HFF-Myc (cell line): ENCODE measurements around the gene TMEM198.

Experiments
- DNase-seq: peaks from one replicate; pipeline ENCODE4 v3.0.0-alpha.2; 2011; ENCODE audit warnings: low read depth; ENCODE audit errors: extremely low read depth
- H3K4me3 ChIP-seq: replicated peaks from 2 replicates; pipeline ENCODE4 v1.5.1; 2011; ENCODE audit warnings: low read depth, mild to moderate bottlenecking, control low read depth, low read length
- CTCF ChIP-seq: IDR thresholded peaks from 2 replicates; pipeline ENCODE4 v1.5.1; 2012; ENCODE audit warnings: mild to moderate bottlenecking, low read depth, low read length, control low read depth; ENCODE audit errors: missing control alignments

The TMEM198 gene

DNA sequence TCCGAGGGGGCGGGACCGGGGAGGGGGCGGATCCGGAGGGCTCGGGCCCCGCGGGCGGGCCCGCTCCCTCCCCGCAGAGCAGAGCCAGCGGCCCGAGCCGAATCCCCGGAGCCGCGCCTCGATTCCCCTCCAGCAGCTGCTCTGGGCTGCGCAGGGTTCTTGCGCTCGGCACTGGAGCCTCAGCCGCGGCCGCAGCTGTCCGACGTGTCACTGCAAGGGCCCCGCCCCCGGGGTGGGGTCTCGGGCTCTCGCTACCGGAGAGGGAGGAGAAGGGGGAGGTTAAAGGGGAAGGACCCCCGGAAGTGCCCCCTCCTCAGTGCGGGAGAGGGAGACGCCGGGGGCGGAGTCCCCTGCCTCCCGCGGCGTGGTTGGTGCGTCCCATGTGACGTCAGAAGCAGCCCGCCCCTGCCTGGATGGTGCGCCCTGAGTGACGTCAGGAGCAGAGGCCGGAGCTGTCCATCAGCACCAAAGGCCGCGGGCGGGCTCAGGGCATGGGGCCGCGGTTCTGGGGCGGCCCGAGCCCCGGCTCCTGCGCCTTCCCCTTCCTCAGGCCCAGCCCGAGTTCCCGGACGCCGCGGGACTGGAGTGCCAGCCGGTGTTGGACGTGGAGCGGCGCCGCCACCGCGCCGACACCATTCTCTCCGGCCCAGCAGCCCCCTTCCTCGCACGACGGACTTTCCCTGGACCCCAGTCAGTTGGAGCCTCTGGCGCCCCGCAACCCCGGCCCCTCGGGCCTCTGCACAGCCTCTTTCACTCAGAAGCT lies at the start of gene TMEM198, which contains the start of gene CHPF:
TMEM198 (plus strand) TSS at position 433 of the 763 bp plus-strand sequence. CDS start 700 bp downstream, outside the sequence.
CHPF (minus strand) TSS at position 214 of the 763 bp plus-strand sequence. CDS start 271 bp downstream, outside the sequence.
- H3K4me3 ChIP-seq = peak within 1 kb of the TSS; percentile 73
- peak; percentile 89 for DNase-seq
- no peak for TF ChIP-seq CTCF

DNA sequence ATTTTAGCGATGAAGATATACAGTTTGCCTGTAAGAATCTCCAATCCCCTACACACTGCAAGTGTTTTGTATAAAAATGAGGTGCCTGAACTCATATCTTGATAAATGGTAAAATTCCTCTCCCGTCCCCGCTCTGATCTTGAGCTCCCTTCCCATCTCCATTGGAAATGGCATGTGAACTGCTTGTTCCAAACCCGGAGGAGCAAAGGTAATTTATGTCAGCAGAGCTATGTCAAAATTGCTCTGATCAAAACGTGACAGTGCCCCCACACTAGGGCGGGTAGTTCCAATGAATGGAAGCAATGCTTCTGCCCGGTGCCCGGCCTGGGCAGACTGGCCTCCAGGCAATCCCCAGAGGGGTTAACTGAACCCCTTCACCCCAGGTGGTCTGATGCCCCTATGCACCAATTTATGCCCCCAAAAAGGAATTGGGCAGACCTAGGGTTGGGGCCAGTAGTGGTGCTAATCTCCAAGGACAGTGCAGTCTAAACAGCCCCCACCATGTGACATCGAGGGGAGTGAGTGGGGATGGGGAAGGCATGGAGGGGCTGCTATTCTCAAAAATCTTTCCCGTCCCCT lies 48.8 kb upstream of the TMEM198 start:
- no peak for DNase-seq
- no peak overlapping the region for H3K4me3 ChIP-seq
- TF ChIP-seq CTCF = no peak

DNA sequence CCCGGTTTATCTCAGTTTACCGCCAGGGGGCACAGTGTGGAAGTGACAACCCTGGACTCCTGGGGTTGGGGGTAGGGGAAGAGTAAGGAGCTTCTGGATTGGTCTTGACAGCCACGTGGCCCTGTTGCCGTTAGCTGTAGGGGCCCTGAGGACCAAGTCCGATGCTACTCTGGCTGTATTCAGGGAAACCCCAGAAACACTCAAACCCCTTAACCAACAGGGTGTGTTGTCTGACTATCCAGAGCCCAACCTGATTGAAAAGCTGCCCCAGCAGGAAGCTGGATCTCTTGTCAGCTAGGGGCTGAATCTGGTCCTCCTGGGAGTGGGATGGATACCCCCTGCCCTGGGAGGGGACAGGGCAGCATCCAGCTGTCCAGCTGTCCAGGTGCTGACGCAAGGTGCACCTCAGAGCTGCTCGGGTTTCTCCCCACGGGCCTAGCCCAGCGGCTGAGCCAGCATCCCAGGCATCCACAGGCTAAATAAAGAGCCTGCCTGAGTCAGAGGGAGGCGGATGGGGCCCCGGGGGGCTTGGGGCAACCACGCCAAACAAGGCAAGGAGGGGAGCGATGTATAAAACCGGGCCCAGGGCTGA lies 48.2 kb upstream of the TMEM198 start:
- no peak for DNase-seq
- no peak overlapping the region for H3K4me3 ChIP-seq
- TF ChIP-seq CTCF = peak; percentile 78

DNA sequence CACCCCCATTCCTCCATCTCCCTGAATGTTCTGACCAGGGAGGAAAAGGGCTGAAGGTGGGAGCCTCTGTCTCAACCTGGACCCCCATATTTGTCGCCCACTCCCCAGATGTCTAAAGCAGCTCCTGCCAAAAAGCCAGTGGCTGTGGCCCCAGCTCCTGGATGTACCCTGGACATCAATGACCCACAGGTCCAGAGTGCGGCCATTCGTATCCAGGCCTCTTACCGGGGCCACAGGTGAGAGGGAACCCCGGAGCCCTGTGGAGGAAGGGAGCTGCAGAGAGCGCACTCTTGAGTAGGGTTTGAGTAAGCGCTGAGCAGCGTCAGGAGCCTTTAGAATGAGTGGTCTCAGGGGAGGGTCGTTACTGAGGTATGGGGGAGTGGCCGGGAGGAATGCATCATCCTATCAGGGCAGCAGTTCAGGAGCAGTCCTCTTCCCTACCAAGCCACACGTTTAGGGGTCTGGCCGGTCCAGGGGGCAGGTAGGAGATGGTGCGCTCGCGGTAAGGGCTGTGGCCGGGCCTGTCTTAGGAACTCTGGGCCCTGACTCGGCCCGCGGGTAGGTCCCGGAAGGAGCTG lies 47.5 kb upstream of the TMEM198 start:
- H3K4me3 ChIP-seq = no peak overlapping the region
- no peak for DNase-seq
- TF ChIP-seq CTCF = no peak

DNA sequence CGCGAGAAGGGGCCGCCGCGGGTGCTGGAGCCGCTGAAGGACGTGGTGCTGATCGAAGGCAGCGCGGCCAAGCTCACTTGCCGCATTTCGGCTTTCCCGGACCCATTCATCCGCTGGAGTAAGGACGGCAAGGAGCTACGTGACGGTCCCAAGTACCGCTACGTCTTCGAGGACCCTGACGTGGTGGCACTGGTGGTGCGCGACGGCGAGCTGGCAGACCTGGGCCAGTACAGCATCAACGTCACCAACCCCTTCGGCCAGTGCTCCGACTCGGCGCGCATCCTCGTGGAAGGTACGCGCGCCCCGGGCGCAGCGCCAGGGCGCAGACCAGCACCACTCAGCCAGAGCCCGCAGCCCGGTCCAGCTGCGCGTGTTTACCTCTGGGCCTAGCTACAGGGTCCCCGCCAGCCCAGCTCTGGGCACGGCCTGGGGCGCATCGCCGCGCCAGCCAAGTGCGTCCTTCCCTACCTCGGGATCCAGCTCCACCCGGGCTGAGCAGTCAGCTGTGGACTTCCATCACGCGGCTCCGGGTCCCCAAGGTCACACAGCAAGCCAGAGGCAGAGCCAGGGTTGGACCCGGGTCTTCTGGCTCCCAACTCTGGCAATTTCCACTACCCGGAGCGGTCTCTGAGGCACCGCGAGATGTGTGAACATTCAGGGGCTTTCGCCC lies 46.9 kb upstream of the TMEM198 start:
- TF ChIP-seq CTCF = no peak
- DNase-seq = no peak
- H3K4me3 ChIP-seq = no peak overlapping the region

DNA sequence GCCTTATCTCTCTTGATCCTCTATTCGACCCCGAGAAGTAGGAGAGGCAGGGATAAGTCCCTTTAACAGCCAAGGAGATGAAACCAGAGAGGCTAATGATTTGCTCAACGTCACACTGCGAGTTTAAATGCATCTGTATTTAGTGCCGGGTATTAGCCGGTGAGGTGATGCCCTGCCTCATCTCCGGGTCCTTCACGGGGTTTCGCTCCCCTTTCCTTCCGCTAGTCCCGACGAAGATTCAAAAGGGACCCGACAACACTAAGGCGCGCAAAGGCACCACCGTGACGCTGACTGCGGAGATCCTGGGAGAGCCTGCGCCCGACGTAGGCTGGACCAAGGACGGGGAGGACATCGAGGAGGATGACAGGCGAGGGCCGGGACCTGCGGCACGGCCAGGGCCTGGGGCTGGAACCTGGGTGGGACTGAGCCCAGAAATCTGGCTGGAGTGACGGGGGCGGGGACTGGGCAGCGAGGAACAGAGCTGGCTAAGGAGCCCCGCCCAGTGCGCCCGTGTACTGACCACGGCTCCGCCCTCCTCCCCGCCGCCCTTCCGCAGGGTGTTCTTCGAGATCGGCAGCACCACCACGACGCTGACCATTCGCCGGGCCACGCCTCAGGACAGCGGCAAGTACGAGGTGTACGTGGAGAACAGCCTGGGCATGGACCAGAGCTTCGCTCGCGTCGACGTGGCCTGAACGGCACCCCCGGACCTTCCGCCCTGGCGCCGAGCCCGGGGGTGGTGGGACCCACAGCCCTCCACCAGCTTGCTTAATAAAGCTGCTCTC lies 46.1 kb upstream of the TMEM198 start:
- no peak for TF ChIP-seq CTCF
- H3K4me3 ChIP-seq = peak overlapping the region; percentile 83
- DNase-seq = no peak
